Aorta (tissue), 5 donors: Measurements from ENCODE around the gene MYL7. TPM values are rescaled to one million over a fixed set of nuclear protein-coding genes. Genes with fewer than 3 reads are reported as not detected.
A peak's percentile ranks its signal among the peaks of the same experiment; 100 is the strongest.
"Not testable (repeated sequence)": the region's sequence is repeated elsewhere in the genome, so short reads cannot be mapped to it uniquely, and the experiment has no call there.

ENCODE experiments used
- ATAC-seq: fragments of 200-7000 bp; cut with Tn5 transposase; one replicate; pipeline ENCODE4 v1.9.1; 2022; ENCODE audit warnings: moderate library complexity; ENCODE audit not compliant: low FRiP score
- DNase-seq, 2 donors: peaks; one replicate each; pipeline ENCODE4 v3.0.0-alpha.2; 2020
- H3K27ac ChIP-seq, 2 donors: one replicate each; pipeline ENCODE4 v1.5.1; 2013; ENCODE audit warnings: low read length in 2 of 2, mild to moderate bottlenecking in 2 of 2, moderate library complexity in 2 of 2, control low read depth in 1 of 2, inconsistent platforms in 1 of 2, low read depth in 1 of 2
- H3K27me3 ChIP-seq, 2 donors: one replicate each; pipeline ENCODE4 v1.6.1; 2013; ENCODE audit warnings: control low read depth in 1 of 2, low read length in 1 of 2, mild to moderate bottlenecking in 1 of 2, moderate library complexity in 1 of 2; ENCODE audit not compliant: insufficient read depth in 2 of 2, control insufficient read depth in 1 of 2
- H3K36me3 ChIP-seq, 2 donors: one replicate each; pipeline ENCODE4 v1.6.1; 2013; ENCODE audit warnings: control low read depth in 1 of 2, low read length in 1 of 2, mild to moderate bottlenecking in 1 of 2; ENCODE audit not compliant: insufficient read depth in 2 of 2, control insufficient read depth in 1 of 2
- H3K4me1 ChIP-seq, 2 donors: one replicate each; pipeline ENCODE4 v1.6.1; 2013; ENCODE audit warnings: low read length in 2 of 2, control low read depth in 1 of 2, mild to moderate bottlenecking in 1 of 2, moderate library complexity in 1 of 2; ENCODE audit not compliant: insufficient read depth in 2 of 2, control insufficient read depth in 1 of 2
- H3K4me3 ChIP-seq, 2 donors: one replicate each; pipeline ENCODE4 v1.5.1; 2013; ENCODE audit warnings: low read length in 2 of 2, control low read depth in 1 of 2, mild to moderate bottlenecking in 1 of 2
- H3K9me3 ChIP-seq: one replicate; pipeline ENCODE4 v1.6.1; 2013; ENCODE audit warnings: mild to moderate bottlenecking, low read length; ENCODE audit not compliant: control insufficient read depth
- WGBS, 2 donors: extraction: QIAGEN DNeasy Blood & Tissue Kit; methylation state at CpG; one replicate each; pipeline ENCODE4 v1.1.7; 2013; 5-methylcytosine and 5-hydroxymethylcytosine counted together
- intact Hi-C, 2 donors: fragments of 100-400 bp; cut with DNase I; formaldehyde crosslinking; loops; one replicate each; pipeline versions ENCODE4 v1.14.2 to v1.15.0; 2022
- polyA plus RNA-seq, 2 donors: library from polyadenylated mRNA; stranded (reverse); fragments of 200-250 nt; gene quantifications; one replicate each; pipeline ENCODE4 v1.2.3, GENCODE V29; 2013
- total RNA-seq, 2 donors: library from RNA; stranded (reverse); fragmentation: NEBNext Ultra II Directional; extraction: Animal tissue kit (Norgen Biotek cat#: 25700); gene quantifications; one replicate each; pipeline ENCODE4 v1.2.1, GENCODE V29; 2021
- donor health status: healthy with polysubstance abuse.
- donor health status: Bipolar disorder and iron deficiency.
- donor health status: DM: no; HTN: no; CAD: no.
- donor health status: DM: no; HTN: no; CAD: no.
- donor health status: DM: yes; HTN: yes; CAD: no.

Gene MYL7
- total and polyA plus RNA-seq, 4 donors: 2.6 to 4.1 TPM; not detected in 2

GRCh38 chr7:44127161-44127560 lies 14.0 kb downstream of the MYL7 start:
- no peak for ATAC-seq
- no peak overlapping the region for H3K27ac ChIP-seq
- intact Hi-C loops: no loop called here

GRCh38 chr7:44126574-44126973 lies 14.6 kb downstream of the MYL7 start:
- DNase-seq: not testable (repeated sequence)

More at GRCh38 chr7:44127161-44127560, 14.0 kb downstream of the MYL7 start:
- Histone ChIP-seq H3K4me3 (no peak overlapping the region), H3K9me3 (no peaks in the 10 kb centered on the region), H3K36me3 (no peaks in the 10 kb centered on the region), H3K27me3 (no peaks in the 10 kb centered on the region), H3K4me1 (peaks cover 0 to 2% of the 10 kb centered on the region in 2 donors)
- no peak for DNase-seq

GRCh38 chr7:44124822-44125202 lies 16.3 kb downstream of the MYL7 start:
- intact Hi-C loops: loop anchor here (2.0 to 5.0 kb wide), 3 partner anchors 22 to 53 kb away; partner anchors contain the start of gene POLM (in 1 of the 2)
- no peak for ATAC-seq

More at GRCh38 chr7:44126574-44126973, 14.6 kb downstream of the MYL7 start:
- H3K27me3 ChIP-seq, intact Hi-C loops, ATAC-seq, H3K4me1 ChIP-seq, H3K36me3 ChIP-seq, H3K27ac ChIP-seq, H3K4me3 ChIP-seq, H3K9me3 ChIP-seq: not testable (repeated sequence)
- WGBS, 2 donors: 90 to 94% methylated on average over 4 of the region's 4 CpGs

GRCh38 chr7:44123190-44124003 lies 17.7 kb downstream of the MYL7 start, which contains the start of gene POLD2:
POLD2 (minus strand) TSS chr7:44123548; CDS start chr7:44122053, 1,495 bp downstream.
- DNase-seq (peak; percentile 99 to 100), ATAC-seq (peak; percentile 99)
- H3K4me1 ChIP-seq: peaks cover 0 to 2% of the 10 kb centered on the region in 2 donors
- no peaks in the 10 kb centered on the region for H3K9me3 ChIP-seq
- 0 to 1% methylated on average over 77 to 86 of the region's 86 CpGs for WGBS, 2 donors
- no peaks in the 10 kb centered on the region for H3K27me3 ChIP-seq
- H3K4me3 ChIP-seq: peak within 1 kb of the TSS; percentile 20 to 31
- H3K27ac ChIP-seq: peak within 1 kb of the TSS in 1 of 2 donors; percentile 61
- intact Hi-C loops: loop anchor here (2.0 to 5.0 kb wide), 3 partner anchors 23 to 51 kb away; partner anchors contain the start of gene POLM (in 1 of the 2)
- no peaks in the 10 kb centered on the region for H3K36me3 ChIP-seq

More at GRCh38 chr7:44124822-44125202, 16.3 kb downstream of the MYL7 start:
- 96% methylated on average over 6 of the region's 6 CpGs for WGBS, 2 donors
- DNase-seq: peak in 1 of 2 donors; percentile 29
- Histone ChIP-seq H3K27me3 (no peaks in the 10 kb centered on the region), H3K36me3 (no peaks in the 10 kb centered on the region), H3K4me1 (peaks cover 0 to 2% of the 10 kb centered on the region in 2 donors), H3K4me3 (no peak overlapping the region), H3K9me3 (no peaks in the 10 kb centered on the region), H3K27ac (no peak overlapping the region)

GRCh38 chr7:44122529-44122928 lies 18.6 kb downstream of the MYL7 start:
- DNase-seq: no peak
- H3K27ac ChIP-seq: peak overlapping the region in 1 of 2 donors; percentile 61
- H3K27me3 ChIP-seq: no peaks in the 10 kb centered on the region
- peak overlapping the region; percentile 13 to 20 for H3K4me3 ChIP-seq
- H3K36me3 ChIP-seq: no peaks in the 10 kb centered on the region
- 40 to 46% methylated on average over 1 of the region's 1 CpG for WGBS, 2 donors
- no peak for ATAC-seq
- no peaks in the 10 kb centered on the region for H3K9me3 ChIP-seq
- intact Hi-C loops: loop anchor here (5.0 kb wide), 2 partner anchors 40 to 50 kb away; partner anchors contain the start of gene POLM (in 1 of the 2)
- H3K4me1 ChIP-seq: peaks cover 0 to 2% of the 10 kb centered on the region in 2 donors

GRCh38 chr7:44121761-44122420 lies 19.2 kb downstream of the MYL7 start:
- H3K27me3 ChIP-seq: no peaks in the 10 kb centered on the region
- intact Hi-C loops: loop anchor here (5.0 kb wide), 2 partner anchors 40 to 50 kb away; partner anchors contain the start of gene POLM (in 1 of the 2)
- peaks cover 0 to 2% of the 10 kb centered on the region in 2 donors for H3K4me1 ChIP-seq
- no peaks in the 10 kb centered on the region for H3K9me3 ChIP-seq
- no peak overlapping the region for H3K27ac ChIP-seq
- WGBS, 2 donors: 94 to 95% methylated on average over 12 of the region's 12 CpGs
- H3K36me3 ChIP-seq: no peaks in the 10 kb centered on the region
- no peak for ATAC-seq
- H3K4me3 ChIP-seq: no peak overlapping the region
- DNase-seq: no peak

- H3K27ac ChIP-seq: no peak overlapping the region
- no peak overlapping the region for H3K4me3 ChIP-seq
- ATAC-seq (no peak), DNase-seq (no peak)
- no peaks in the 10 kb centered on the region for H3K36me3 ChIP-seq
- H3K4me1 ChIP-seq: peaks cover 0 to 2% of the 10 kb centered on the region in 2 donors
- intact Hi-C loops: loop anchor here (5.0 kb wide), 2 partner anchors 38 to 48 kb away; partner anchors contain the start of gene POLM (in 1 of the 2)
- no peaks in the 10 kb centered on the region for H3K27me3 ChIP-seq
- 89 to 90% methylated on average over 6 of the region's 6 CpGs for WGBS, 2 donors
- no peaks in the 10 kb centered on the region for H3K9me3 ChIP-seq
Measured at GRCh38 chr7:44120395-44120794, 20.7 kb downstream of the MYL7 start.

- no peak overlapping the region for H3K4me3 ChIP-seq
- no peaks in the 10 kb centered on the region for H3K27me3 ChIP-seq
- H3K4me1 ChIP-seq: peaks cover 0 to 2% of the 10 kb centered on the region in 2 donors
- no peaks in the 10 kb centered on the region for H3K9me3 ChIP-seq
- no peaks in the 10 kb centered on the region for H3K36me3 ChIP-seq
- H3K27ac ChIP-seq: no peak overlapping the region
- ATAC-seq (no peak), DNase-seq (peak in 1 of 2 donors; percentile 11)
- WGBS, 2 donors: 72 to 79% methylated on average over 8 of the region's 8 CpGs
- intact Hi-C loops: loop anchor here (5.0 kb wide), 2 partner anchors 38 to 48 kb away; partner anchors contain the start of gene POLM (in 1 of the 2)
Measured at GRCh38 chr7:44119829-44120380, 21.2 kb downstream of the MYL7 start.
